HT-29 (cell line): ENCODE results near the gene IGFL4. TPM values are rescaled to one million over a fixed set of nuclear protein-coding genes. Genes with fewer than 3 reads are reported as not detected.

Experiments
- DNase-seq: peaks from one replicate; pipeline ENCODE4 v3.0.0-alpha.2; 2015; ENCODE audit warnings: low spot score
- total RNA-seq: library from RNA; depleted of rRNA; stranded (reverse); fragments of >200 nt; shearing (Covaris generic); gene quantifications from 2 replicates; pipeline ENCODE4 v1.2.3, GENCODE V29; 2014

IGFL4 gene
- total RNA-seq, 1 experiment from 2014 or later = 4.2 TPM

DNA sequence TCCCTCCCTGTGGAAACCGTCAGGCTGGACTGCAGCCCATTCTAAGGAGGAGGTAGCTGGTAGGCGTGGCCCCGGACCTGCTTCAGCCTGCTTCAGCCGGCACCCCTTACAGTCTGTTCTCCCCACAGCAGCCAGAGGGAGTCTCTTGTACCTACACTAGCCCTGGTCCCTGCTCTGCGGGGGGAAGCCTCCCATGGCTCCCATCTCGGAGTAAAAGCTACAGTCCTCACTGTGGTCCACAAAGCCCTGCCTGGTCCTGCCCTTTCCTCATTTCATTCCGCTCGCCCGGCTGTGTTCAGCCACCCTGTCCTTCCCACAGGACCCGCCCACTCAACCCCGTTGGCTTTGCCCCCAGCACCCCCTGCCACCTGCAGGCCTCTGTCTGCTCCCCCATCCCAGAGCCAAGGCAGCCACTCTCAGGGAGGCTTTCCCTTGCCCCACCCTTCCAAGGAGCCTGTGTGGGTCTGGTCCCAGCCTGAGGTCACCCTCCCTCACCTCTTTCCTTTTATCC lies 19.2 kb downstream of the IGFL4 start:
- DNase-seq = peak; percentile 63

DNA sequence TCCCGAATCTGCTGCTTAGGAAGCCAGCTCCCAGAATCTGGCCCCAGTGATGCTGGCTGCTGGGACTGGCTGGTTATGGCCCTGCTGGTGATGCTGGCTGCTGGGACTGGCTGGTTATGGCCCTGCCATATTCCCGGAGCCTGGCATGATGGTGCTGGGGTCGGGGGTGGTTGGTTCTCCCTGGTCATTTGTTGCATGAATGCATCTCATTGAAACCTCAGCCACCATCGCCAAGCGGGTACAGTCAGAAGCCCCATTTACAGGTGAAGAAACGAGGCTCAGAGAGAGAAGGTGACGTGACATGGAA lies 20.0 kb downstream of the IGFL4 start:
- no peak for DNase-seq

DNA sequence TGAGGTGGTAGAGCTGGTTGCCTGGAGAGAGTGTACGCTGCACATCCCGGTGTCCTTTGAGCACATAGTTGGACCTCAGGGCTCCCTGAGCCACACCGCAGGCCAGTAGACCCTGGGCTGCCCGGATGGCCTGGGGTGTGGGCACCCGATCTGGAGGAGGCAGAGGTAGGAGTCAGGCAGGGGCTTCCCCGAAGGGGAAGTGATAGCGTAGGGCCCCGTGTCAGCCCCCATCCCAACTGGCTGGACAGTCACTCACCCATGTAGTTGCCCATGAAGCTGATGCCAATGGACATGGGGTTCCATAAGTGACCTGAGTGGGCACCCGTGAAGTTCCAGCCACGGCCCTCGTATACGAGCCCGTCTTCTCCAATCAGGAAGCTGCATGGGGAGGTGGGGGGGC lies 21.5 kb downstream of the IGFL4 start:
- no peak for DNase-seq

DNA sequence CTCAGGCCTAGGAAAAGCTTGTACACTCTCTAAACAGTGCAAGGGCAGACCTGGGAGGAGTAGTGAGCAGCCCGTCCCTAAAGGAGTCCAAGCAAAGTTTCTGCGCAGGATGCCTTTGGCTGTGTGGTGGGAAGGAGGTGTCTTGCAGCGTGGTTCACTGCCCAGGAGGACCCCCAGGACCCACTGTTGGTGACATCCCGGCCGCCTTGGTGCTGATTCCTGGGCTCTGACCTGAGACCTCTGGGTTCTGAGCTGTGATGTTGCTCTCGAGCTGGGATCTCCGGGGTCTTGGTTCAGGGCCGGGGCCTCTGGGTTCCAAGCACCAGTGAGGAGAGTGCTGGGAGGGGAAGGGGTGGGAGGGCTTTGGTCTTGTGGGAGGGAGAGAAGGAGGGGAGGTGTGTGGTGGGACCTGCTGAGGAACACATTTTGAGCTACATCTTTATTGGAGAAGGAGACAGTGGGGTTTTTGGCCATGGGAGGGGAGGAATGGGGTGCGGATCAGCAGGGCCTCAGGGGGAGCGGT lies 22.0 kb downstream of the IGFL4 start:
- no peak for DNase-seq

DNA sequence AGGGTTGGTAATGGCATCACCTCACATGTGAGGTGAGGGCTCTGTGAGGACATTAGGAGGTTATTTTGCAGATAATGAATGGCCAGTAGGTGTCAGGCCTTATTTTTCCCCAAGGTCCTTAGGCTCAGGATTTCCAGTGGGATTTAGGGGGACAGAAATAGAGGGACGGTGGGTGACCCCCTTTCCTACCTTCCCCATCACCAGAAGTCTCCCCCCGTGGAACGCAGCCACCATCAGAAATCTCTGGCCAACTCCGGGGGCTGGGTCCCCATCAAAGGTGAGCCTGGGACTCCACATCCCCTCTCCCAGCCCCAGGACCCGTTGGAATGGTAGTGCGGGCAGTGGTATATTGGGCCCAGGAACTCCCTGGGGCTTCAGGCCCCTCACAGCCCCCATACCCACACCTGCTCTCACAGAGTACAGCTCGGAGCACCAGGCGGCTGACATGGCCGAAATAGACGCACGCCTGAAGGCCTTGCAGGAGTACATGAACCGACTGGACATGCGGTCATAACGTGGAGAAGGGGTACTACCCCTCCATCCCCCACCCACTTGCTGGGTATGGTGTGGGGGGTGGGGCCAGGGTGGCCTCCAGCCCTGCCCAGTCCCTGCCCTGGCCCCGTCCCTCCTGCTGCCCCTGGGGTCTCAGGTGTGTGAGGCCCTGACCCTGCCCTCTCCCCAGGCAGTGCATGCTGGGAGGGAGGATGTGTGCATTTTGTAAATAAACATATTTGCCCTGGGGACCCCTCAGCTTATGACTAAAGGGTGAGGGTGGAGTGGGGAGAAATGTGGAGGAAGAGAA lies 22.7 kb downstream of the IGFL4 start:
- DNase-seq = no peak

DNA sequence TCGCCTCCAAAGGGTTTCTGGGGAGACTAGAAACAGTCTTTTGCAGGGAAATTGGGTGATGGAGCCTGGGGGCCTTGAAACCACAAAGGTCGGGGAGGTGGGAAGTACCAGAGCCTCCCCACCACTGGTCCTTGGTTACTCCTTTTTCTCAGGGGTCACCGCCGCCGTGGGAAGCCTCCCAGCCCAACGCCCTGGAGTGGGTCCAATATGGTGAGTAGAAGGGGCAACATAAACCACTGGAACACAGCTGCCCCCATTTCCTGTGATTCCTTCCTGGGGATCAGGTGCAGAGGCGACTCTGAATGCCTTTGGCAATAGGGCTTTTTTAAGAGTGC lies 23.7 kb downstream of the IGFL4 start:
- DNase-seq = no peak

DNA sequence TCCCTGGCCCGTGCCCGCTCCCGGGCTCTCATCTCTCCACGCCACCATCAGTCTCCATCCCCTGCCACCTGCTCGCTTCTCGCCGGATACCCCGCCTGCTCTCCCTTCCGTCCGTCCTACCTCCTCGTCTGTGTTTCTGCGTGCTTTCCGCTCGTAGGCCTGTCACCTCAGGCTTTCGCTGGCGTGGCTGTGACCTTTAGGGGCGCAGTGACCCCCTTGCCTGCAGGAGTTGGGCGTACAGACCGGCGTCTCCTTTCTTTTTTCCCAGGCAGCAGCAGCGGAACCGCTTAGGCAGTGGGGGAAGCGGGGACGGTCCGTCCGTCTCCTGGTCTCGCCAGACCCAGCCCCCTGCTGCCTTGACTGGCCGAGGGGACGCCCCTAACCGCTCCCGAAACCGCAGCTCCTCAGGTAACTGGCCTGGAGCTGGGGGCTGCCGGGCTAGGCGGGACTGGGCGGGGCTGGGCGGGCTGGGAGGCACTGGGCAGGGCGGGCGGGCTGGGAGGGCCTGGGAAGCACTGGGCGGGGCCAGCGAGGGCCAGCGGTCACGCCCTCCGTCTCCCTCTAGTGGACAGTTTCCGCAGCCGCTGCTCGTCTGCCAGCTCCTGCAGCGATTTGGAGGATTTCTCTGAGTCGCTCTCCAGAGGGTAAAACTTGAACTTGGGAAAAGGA lies 24.2 kb downstream of the IGFL4 start:
- DNase-seq = peak; percentile 98

DNA sequence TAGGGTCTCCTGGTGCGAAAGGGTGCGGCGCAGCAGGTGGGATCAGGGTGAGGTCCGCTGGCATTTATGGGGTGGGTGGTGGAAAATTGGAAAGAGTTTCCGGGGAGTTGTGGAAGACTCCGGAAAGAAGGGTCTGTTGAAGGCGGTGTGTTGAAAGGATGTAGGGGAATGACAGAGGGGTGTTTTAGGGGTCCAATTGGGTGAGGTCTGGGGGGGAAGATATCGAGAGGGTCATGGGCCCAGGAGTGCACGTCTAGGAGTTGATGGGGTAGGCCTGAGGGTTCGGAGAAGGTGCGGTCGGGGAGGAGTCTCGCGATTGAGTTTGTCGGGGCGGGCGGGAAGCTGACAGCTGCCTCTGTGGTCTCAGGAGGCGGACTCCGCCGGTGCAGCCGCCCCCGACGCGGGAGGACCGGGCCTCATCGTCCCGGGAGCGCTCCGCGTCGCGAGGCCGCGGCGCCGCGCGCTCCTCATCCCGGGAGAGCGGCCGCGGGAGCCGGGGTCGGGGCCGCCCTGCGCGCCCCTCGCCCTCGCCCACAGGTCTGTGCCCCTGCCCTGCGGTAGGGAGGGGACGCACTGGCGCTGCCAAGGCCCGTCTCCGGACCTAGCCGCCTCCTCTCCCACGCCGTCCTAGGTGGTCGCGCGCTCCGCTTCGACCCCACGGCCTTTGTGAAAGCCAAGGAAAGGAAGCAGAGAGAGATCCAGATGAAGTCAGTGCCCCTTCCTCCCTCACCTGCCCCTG lies 24.9 kb downstream of the IGFL4 start:
- DNase-seq = no peak

DNA sequence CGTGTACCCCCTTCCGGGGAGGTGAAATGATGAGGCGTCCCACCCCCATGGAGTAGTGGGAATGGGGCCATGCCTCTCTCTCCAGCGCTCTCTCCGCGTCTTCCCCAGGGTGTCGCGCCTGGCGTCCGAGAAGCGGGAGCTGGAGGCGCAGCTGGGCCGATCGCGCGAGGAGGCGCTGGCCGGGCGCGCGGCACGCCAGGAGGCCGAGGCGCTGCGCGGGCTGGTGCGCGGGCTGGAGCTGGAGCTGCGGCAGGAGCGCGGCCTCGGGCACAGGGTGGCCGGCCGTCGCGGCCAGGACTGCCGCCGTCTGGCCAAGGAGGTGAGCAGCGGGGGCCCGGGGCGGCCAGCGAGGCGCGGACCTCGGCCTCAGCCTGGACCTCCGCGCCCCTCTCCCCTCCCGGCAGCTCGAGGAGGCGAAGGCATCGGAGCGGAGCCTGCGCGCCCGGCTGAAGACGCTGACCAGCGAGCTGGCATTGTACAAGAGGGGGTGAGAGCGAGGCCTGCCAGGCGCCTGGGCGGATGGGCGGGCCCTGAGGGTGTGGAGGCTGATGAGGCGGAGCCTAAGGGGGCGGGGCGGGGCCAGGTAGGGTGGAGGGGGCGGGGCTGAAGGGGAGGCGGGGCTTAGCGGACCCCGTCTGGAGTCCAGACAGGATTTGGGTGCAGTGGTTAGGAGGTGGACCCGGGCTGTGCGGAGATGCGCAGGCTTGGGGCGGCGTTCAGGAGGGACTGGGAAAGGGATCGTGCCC lies 25.7 kb downstream of the IGFL4 start:
- DNase-seq = peak; percentile 94

DNA sequence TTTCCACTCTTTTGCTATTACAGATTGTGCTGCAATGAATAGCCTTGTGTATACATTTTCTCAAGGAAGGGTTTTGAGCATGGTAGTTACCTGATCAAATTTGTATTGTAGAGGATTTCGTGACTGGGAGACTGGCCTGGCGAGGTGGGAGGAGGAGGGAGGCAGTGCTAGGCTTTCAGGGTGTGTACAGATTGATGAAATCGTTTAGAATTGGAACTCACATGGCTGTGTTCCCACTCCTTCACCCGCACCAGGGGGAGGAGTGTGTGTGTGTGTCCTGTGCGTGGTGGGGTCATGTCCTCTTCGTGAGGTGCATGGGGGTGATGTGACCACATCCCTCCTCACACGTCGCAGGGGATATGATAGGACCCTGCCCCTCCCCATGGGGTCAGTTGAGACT lies 26.3 kb downstream of the IGFL4 start:
- peak; percentile 32 for DNase-seq

DNA sequence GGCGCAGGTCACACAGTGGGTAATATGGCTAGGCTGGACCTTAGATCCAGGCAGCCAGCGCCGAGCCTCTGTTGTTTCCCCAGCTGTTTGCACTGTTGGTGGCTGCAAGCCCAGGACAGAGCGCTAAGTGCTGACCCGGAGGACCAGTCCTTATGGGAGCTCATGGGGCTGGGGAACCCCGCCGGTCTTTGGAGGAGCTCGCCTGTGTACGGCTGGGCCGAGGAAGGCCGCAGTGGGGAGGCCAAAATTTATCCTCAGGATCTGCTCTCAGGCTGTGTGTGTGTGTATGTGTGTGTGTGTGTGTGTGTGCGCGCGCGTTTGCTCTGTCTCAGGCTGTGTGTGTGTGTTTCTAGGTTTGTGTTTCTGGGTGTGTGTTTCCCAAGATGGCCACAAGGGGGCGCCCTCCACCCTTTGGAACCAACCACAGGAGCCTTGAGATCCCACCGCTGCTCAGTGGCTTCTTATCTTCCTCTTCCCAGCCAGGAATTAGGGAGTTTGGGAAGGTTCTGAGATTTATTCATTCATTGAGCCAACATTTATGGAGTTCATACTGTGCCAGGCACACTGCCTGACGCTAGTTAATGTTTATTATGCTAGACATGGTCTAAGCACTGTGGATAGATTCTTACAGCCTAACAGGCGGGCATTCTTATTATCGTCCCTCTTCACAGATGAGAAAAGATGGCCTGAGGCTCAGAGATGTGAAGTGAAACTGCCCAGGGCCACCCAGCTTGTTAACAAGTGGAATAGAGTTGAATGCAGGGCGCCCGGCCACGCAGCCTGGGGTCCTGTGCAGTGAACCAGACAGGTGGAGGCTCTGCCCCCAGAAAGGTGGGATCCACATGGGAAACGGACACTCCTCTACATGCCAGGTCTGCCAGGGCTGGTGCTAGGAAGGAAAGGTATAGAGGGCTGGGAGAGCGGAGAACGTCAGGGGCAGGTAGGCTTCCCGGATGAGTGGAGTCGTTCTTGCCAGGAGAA lies 31.0 kb downstream of the IGFL4 start:
- peak; percentile 97 for DNase-seq

DNA sequence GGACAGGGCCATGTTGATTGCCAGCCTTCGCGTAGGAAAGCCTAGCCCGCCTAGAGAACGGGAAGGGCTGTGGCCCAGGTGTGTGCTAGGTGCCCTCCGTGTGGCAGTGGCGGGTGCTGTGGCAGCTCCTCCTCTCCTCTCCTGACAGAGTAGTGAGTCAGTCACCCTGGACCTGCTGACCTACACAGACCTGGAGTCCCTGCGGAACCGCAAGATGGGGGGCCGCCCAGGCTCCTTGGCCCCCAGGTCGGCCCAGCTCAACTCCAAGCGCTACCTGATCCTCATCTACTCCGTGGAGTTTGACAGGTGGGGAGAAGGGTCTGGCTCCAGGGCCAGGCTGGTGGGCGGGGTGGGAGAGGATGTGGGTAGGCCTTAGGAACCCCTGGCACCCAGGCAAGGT lies 34.4 kb downstream of the IGFL4 start:
- DNase-seq = no peak

DNA sequence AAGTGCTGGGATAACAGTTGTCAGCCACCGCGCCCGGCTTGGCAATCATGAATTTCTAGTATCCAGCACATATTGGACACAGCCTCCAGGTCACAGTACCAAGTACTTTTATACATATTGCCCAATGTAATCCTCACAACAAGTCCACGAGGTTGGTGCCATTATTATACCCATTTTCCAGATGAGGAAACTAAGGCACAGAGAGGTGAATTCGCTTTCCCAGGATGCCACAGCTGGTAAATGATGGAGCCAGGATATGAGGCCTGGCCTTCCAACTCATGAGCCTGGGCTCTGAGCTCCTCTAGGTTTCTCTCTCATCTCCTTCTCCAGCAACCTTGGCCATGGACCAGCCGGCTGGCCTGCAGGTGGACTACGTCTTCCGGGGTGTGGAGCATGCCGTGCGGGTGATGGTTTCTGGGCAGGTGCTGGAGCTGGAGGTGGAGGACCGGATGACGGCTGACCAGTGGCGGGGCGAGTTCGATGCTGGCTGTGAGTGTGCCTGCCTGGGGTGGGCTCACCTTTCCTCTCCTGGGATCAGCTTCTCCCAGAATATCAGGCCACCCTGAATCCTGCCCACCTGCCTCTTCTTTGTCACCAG lies 38.0 kb downstream of the IGFL4 start:
- no peak for DNase-seq

DNA sequence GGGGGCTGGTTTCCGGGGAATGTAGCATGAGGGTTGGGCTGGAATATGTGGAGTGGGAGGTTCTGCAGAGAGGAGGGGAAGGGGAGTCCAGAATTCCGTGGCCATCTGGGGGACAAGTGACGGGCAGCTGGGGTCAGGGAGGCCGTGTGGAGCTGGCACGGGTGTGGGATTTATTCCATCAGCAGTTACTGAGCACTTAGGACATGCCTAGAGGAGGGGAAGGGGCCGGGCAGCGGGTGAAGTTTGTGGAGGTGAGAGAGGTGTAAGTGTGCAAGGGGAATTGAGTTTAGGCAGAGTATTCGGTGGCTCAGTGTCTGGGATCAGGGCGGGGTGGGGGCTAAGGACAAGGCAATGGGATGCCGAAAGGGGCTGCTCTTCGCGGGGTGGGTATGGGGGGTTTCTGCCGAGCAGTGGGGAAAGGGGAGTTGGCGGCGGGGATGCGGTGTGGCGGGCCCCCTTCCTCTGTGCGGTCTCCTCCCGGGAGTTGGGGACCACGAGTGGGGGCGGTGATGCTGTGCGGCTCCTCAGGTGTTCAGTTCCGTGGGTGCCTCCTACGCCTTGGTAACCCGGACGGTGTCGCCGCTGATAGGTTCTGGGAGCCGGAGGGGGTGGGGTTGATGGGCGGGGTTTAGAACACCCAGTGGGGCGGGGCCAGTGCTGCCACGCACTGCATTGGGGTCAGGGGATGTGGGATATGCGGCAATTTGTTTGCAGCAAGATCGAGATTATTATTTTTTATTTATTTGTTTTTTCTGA lies 40.1 kb downstream of the IGFL4 start:
- DNase-seq = peak; percentile 59

DNA sequence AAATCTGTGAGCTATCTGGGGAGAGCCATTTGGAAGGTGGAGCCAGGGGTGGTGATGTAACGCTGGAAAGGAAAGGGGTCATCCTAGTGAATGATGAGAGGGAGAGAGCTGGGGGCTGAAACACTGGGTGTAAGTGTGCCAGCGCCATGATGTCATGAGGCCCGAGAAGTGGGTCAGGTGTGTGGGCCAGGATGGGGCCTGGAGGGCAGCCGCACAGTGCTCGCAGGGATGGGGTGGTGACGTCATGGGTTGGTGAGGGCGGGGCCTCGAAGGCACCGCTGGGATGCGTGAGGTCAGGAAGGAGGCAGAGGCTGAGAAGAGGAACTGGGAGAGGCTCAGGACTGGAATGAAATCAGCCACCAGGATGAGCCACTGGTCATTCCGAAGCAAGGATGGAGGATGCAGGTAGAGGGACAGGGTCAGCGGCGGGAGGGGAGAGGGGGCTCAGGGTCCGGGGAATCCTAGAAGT lies 41.1 kb downstream of the IGFL4 start:
- DNase-seq = no peak

DNA sequence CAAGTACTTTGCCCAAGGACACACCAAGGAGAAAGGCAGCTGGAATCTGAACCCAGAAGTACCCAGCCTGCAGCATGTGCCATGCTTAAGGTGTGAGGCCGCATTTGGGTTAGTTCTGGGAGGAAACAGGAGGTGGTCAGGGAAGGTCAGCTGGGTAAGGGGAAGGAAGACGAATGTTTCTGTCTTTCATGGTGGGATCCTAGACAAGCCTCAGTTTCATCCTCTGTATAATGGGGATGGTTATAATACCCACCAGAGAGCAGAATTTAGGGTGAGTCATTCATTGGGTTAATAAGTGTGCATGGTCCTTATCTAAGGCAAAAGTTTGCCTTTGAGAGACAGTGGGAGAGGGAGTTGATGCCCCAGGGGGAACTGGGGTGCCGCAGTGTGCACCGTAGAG lies 42.0 kb downstream of the IGFL4 start:
- no peak for DNase-seq

DNA sequence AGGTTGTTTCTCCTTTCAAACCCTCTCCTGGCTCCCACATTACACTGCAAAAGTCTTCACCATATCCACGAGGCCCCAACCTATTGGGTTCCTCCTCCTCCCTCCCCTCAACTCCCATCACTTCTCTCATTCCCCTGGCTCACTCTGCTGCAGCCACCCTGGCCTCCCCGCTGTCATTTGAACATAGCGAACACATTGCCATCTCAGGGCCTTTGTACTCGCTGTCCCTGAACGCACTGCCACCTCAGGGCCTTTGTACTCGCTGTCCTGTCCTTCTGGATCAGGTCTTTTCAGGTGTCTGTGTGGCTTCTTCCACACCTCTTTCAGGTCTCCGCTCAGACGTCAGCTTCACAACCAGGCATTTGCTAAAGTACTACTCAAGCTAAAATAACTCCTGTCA lies 43.9 kb downstream of the IGFL4 start:
- DNase-seq = no peak

DNA sequence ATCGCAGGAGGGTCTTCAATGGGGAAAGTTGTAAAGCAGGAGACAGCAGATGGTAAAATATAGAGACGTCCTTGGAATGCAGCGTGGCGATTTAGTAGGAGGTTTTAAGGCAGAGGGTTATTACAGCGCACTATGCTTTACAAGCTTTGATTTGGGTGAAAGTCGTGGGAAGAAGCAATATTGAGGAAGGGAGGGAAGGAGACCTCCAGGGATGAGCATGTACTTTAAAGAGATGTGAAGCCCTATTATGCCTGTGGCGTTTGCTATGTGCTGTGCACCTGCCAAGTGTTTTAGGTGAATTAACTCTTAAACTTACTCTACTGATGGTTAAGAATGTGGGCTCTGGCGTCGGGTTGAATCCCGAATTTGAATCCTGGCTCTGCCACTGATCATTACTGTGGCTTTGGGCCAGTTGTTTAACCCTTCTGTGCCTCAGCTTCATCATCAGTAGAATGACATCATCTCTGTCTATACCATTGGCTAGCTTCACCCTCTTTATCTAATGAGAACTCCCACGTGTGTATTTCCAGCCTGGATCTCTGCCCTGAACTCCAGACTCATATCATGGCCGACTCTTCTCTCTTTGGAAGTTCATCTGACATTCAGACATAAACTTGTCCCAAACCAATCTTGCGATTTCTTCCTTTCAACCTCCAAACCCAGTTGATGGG lies 45.0 kb downstream of the IGFL4 start:
- DNase-seq = peak; percentile 25
